HG03280 (cell line): Measurements from ENCODE around the gene CENPL.
A peak's percentile ranks its signal among the peaks of the same experiment; 100 is the strongest.
"Not testable (repeated sequence)": the region's sequence is repeated elsewhere in the genome, so short reads cannot be mapped to it uniquely, and the experiment has no call there.

Experiments used
- ATAC-seq: cut with Tn5 transposase; IDR thresholded peaks from one replicate; pipeline ENCODE4 v1.9.1; 2021; ENCODE audit warnings: mild to moderate bottlenecking, moderate library complexity; ENCODE audit not compliant: unreplicated experiment

Gene CENPL

GRCh38 chr1:173824315-173825081 lies at the start of gene CENPL, which contains the start of gene DARS2:
Gene CENPL, minus strand, starts transcription at chr1:173824883. Its CDS starts 13,584 bp downstream, at chr1:173811299.
Gene DARS2, plus strand, starts transcription at chr1:173824673. Its CDS starts 557 bp downstream, at chr1:173825230.
- ATAC-seq: peak; percentile 83

- ATAC-seq: no peak
Measured at GRCh38 chr1:173871500-173871899, 46.8 kb upstream of the CENPL start.

- ATAC-seq: no peak
Measured at GRCh38 chr1:173871091-173871490, 46.4 kb upstream of the CENPL start.

- ATAC-seq: no peak
Measured at GRCh38 chr1:173870252-173871075, 45.8 kb upstream of the CENPL start.

GRCh38 chr1:173869021-173869359 lies 44.3 kb upstream of the CENPL start:
- ATAC-seq: no peak

- ATAC-seq: peak; percentile 54
Measured at GRCh38 chr1:173868266-173869020, 43.8 kb upstream of the CENPL start, which contains the start of gene ZBTB37. Gene ZBTB37, plus strand, starts transcription at chr1:173868380. Its CDS starts 1,846 bp downstream, at chr1:173870226.

- ATAC-seq: peak; percentile 76
Measured at GRCh38 chr1:173867753-173868265, 43.1 kb upstream of the CENPL start, which contains the start of gene GAS5. Gene GAS5, minus strand, starts transcription at chr1:173867989.

- ATAC-seq: no peak
Measured at GRCh38 chr1:173867141-173867752, 42.6 kb upstream of the CENPL start.

- ATAC-seq: no peak
Measured at GRCh38 chr1:173866413-173867115, 41.9 kb upstream of the CENPL start.

- no peak for ATAC-seq
Measured at GRCh38 chr1:173865468-173866164, 40.9 kb upstream of the CENPL start.

GRCh38 chr1:173864179-173864867 lies 39.6 kb upstream of the CENPL start:
- ATAC-seq: no peak

GRCh38 chr1:173863224-173864161 lies 38.8 kb upstream of the CENPL start:
- ATAC-seq: no peak

- no peak for ATAC-seq
Measured at GRCh38 chr1:173862769-173863223, 38.1 kb upstream of the CENPL start.

- not testable (repeated sequence) for ATAC-seq
Measured at GRCh38 chr1:173862146-173862768, 37.6 kb upstream of the CENPL start.

- ATAC-seq: no peak
Measured at GRCh38 chr1:173861731-173862145, 37.1 kb upstream of the CENPL start.

- no peak for ATAC-seq
Measured at GRCh38 chr1:173860065-173860464, 35.4 kb upstream of the CENPL start.

- not testable (repeated sequence) for ATAC-seq
Measured at GRCh38 chr1:173859547-173859946, 34.9 kb upstream of the CENPL start.
